Stimulated activated CD8-positive, alpha-beta memory T cell treated with anti-CD3 and anti-CD28 coated beads, Interleukin-15, amount 100 ng/mL, for 1 hour (primary cell): Measurements from ENCODE around the gene ZC3H4.
"Not testable (repeated sequence)": the region's sequence is repeated elsewhere in the genome, so short reads cannot be mapped to it uniquely, and the experiment has no call there.

Experiments
- DNase-seq: peaks from one replicate; pipeline ENCODE4 v3.0.0-alpha.2; 2020; ENCODE audit warnings: low read depth

ZC3H4 gene

GRCh38 chr19:47107953-47108746, 5.4 kb downstream of the ZC3H4 start:
- DNase-seq = no peak

GRCh38 chr19:47107202-47107952, 6.2 kb downstream of the ZC3H4 start:
- no peak for DNase-seq

- DNase-seq = no peak
Observed at GRCh38 chr19:47106821-47107201, 6.8 kb downstream of the ZC3H4 start.

- no peak for DNase-seq
Observed at GRCh38 chr19:47105874-47106273, 7.7 kb downstream of the ZC3H4 start.

GRCh38 chr19:47104680-47105079, 8.9 kb downstream of the ZC3H4 start:
- DNase-seq = no peak

- no peak for DNase-seq
Observed at GRCh38 chr19:47102346-47103060, 11.1 kb downstream of the ZC3H4 start.

GRCh38 chr19:47101116-47101515, 12.5 kb downstream of the ZC3H4 start:
- not testable (repeated sequence) for DNase-seq

GRCh38 chr19:47100290-47100689, 13.3 kb downstream of the ZC3H4 start:
- no peak for DNase-seq

- DNase-seq = no peak
Observed at GRCh38 chr19:47099576-47100050, 14.0 kb downstream of the ZC3H4 start.

- no peak for DNase-seq
Observed at GRCh38 chr19:47098608-47099007, 15.0 kb downstream of the ZC3H4 start.

- no peak for DNase-seq
Observed at GRCh38 chr19:47097396-47098201, 16.0 kb downstream of the ZC3H4 start.

GRCh38 chr19:47096721-47097120, 16.9 kb downstream of the ZC3H4 start:
- DNase-seq = no peak

GRCh38 chr19:47096100-47096704, 17.4 kb downstream of the ZC3H4 start:
- DNase-seq = no peak

- no peak for DNase-seq
Observed at GRCh38 chr19:47095476-47096099, 18.0 kb downstream of the ZC3H4 start.

- DNase-seq = no peak
Observed at GRCh38 chr19:47094557-47095475, 18.8 kb downstream of the ZC3H4 start.

- DNase-seq = no peak
Observed at GRCh38 chr19:47093841-47094240, 19.7 kb downstream of the ZC3H4 start.

- no peak for DNase-seq
Observed at GRCh38 chr19:47093254-47093653, 20.3 kb downstream of the ZC3H4 start.

- no peak for DNase-seq
Observed at GRCh38 chr19:47089767-47090350, 23.7 kb downstream of the ZC3H4 start.

GRCh38 chr19:47086280-47086679, 27.3 kb downstream of the ZC3H4 start:
- DNase-seq = no peak
